ENCODE data around the gene FRAT2. TPM values are rescaled to one million over a fixed set of nuclear protein-coding genes. Genes with fewer than 3 reads are reported as not detected.

Gene FRAT2
- total RNA-seq, 1 donor from 2014 or later = 10.9 TPM

- no peak for TF ChIP-seq CTCF (IDR thresholded peaks at IDR 0.05)
- Mint-ChIP-seq H3K4me3 (no peak overlapping the region), H3K27ac (no peak overlapping the region), H3K4me1 (no peaks in the 10 kb centered on the region), H3K27me3 (no peaks in the 10 kb centered on the region), H3K36me3 (ENCODE audit: low read depth) (peaks cover 74% of the 10 kb centered on the region), H3K9me3 (no peaks in the 10 kb centered on the region)
- ATAC-seq (ENCODE audit: low read depth) (no peak), DNase-seq (no peak)
- ChIA-PET POLR2A (no interaction called here), CTCF (no interaction called here)
- intact Hi-C loops (cut with micrococcal nuclease) = no loop called here
These were observed 46.0 kb upstream of the FRAT2 start for GRCh38 chr10:97380516-97380915.

- Mint-ChIP-seq H3K9me3 (no peaks in the 10 kb centered on the region), H3K27me3 (no peaks in the 10 kb centered on the region), H3K4me3 (no peak overlapping the region), H3K36me3 (ENCODE audit: low read depth) (peaks cover 74% of the 10 kb centered on the region), H3K27ac (no peak overlapping the region), H3K4me1 (no peaks in the 10 kb centered on the region)
- ChIA-PET POLR2A (no interaction called here), CTCF (no interaction called here)
- no peak for TF ChIP-seq CTCF (IDR thresholded peaks at IDR 0.05)
- DNase-seq (no peak), ATAC-seq (ENCODE audit: low read depth) (no peak)
- intact Hi-C loops (cut with micrococcal nuclease) = no loop called here
These were observed 44.7 kb upstream of the FRAT2 start for GRCh38 chr10:97378933-97379921.

GRCh38 chr10:97376413-97376812 lies 41.9 kb upstream of the FRAT2 start:
- no peaks in the 10 kb centered on the region for H3K9me3 Mint-ChIP-seq

GRCh38 chr10:97373456-97373855 lies 38.9 kb upstream of the FRAT2 start:
- ChIA-PET CTCF (no interaction called here), POLR2A (no interaction called here)
- H3K4me1 Mint-ChIP-seq = no peaks in the 10 kb centered on the region
- H3K4me3 Mint-ChIP-seq = no peak overlapping the region
- intact Hi-C loops (cut with micrococcal nuclease) = no loop called here
- no peaks in the 10 kb centered on the region for H3K27me3 Mint-ChIP-seq
- no peak for TF ChIP-seq CTCF (IDR thresholded peaks at IDR 0.05)
- no peak overlapping the region for H3K27ac Mint-ChIP-seq
- H3K36me3 Mint-ChIP-seq (ENCODE audit: low read depth) = peaks cover 83% of the 10 kb centered on the region
- ATAC-seq (ENCODE audit: low read depth) (no peak), DNase-seq (no peak)
- no peaks in the 10 kb centered on the region for H3K9me3 Mint-ChIP-seq

More at GRCh38 chr10:97376413-97376812, 41.9 kb upstream of the FRAT2 start:
- peaks cover 83% of the 10 kb centered on the region for H3K36me3 Mint-ChIP-seq (ENCODE audit: low read depth)
- DNase-seq (no peak), ATAC-seq (ENCODE audit: low read depth) (no peak)
- H3K4me3 Mint-ChIP-seq = no peak overlapping the region
- POLR2A ChIA-PET = no interaction called here
- H3K4me1 Mint-ChIP-seq = no peaks in the 10 kb centered on the region
- H3K27me3 Mint-ChIP-seq = no peaks in the 10 kb centered on the region
- intact Hi-C loops (cut with micrococcal nuclease) = no loop called here
- CTCF ChIA-PET = no interaction called here
- H3K27ac Mint-ChIP-seq = no peak overlapping the region
- no peak for TF ChIP-seq CTCF (IDR thresholded peaks at IDR 0.05)

GRCh38 chr10:97372233-97372875 lies 37.8 kb upstream of the FRAT2 start:
- Mint-ChIP-seq H3K27ac (no peak overlapping the region), H3K27me3 (no peaks in the 10 kb centered on the region), H3K4me3 (no peak overlapping the region), H3K4me1 (peaks cover 4% of the 10 kb centered on the region), H3K9me3 (no peaks in the 10 kb centered on the region), H3K36me3 (ENCODE audit: low read depth) (peaks cover 80% of the 10 kb centered on the region)
- ATAC-seq (ENCODE audit: low read depth) (no peak), DNase-seq (no peak)
- intact Hi-C loops (cut with micrococcal nuclease) = no loop called here
- TF ChIP-seq CTCF (IDR thresholded peaks at IDR 0.05) = no peak
- ChIA-PET POLR2A (no interaction called here), CTCF (no interaction called here)
